ENCODE measurements around the gene SRXN1.
"Not testable (repeated sequence)": the region's sequence is repeated elsewhere in the genome, so short reads cannot be mapped to it uniquely, and the experiment has no call there.

SRXN1 gene

DNA sequence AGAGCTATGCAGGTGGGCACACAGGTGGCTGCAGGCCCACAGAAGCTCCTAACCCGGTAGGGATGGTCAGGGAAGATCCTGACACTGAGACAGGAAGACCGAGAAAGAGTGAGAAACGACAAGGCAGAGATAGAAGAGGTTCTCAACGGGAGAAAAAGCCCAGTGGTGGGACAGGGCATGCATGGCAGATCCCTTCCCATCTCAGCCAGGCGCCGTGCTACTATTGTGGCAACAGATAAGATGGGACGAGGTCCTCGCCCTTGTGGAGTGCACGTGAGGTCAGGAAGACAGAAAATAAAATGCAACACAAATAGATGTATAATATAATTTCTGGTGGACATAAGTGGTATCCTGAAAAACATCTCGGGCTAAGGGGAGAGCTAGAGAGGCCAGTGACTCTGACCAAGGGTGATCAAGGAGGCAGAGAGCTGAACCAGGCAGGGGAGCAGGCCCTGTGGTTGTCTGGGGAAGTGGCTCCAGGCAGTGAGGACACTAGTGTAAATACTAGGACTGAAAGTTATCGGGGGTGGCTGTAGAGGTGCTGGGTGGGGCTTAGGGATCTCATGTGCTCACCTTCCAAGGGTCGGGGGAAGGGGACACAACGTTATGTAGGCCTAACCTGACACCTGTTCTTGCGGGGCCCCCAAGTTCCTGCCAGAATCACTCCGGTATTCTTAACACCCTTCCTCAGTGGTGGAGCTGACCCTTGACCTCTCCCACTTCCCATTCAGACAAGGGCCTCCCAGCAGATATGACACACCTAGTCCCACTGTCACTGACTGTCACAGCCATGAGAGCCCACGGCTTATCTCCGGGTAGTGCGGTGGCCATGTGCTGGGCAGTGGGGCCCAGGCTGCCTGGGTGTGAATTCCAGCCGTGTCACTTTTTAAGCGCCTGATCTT, 1.0 kb downstream of the SRXN1 start:
- no peaks in the 10 kb centered on the region for H3K9me3 ChIP-seq (ENCODE audit: control insufficient read depth, low read depth, low read length)
- H3K9ac ChIP-seq (ENCODE audit: low read length) = peak overlapping the region; percentile 51
- peaks cover 19% of the 10 kb centered on the region for H3K4me1 ChIP-seq (ENCODE audit: control insufficient read depth, low read depth, low read length)
- no peak overlapping the region for H3K27ac ChIP-seq (ENCODE audit: low read length)
- peaks cover 11% of the 10 kb centered on the region for H3K27me3 ChIP-seq (ENCODE audit: control insufficient read depth, insufficient read depth, low read length)
- H3K36me3 ChIP-seq (ENCODE audit: control insufficient read depth, low read depth, low read length) = peaks cover 26% of the 10 kb centered on the region
- H3K4me3 ChIP-seq (ENCODE audit: low read length) = peak overlapping the region; percentile 72

DNA sequence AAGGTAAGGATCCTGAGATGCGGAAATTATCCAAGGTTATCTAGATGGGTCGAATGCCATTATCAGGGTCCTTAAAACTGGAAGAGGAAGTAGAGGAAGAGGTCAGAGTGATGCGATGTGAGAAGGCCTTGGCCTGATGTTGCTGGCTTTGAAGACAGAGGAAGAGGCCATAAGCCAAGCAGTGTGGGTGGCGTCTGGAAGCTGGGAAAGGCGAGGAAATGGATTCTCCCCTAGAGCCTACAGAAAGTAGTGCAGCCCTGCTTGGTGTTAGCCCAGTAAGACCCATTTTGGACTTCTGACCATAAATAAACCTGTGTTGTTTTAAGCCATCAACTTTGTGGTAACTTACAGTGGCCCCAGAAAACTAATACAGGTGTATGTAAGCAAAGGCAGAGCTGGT, 2.0 kb downstream of the SRXN1 start:
- Histone ChIP-seq H3K9me3 (ENCODE audit: control insufficient read depth, low read depth, low read length) (no peaks in the 10 kb centered on the region), H3K4me3 (ENCODE audit: low read length) (no peak overlapping the region), H3K27me3 (ENCODE audit: control insufficient read depth, insufficient read depth, low read length) (peaks cover 11% of the 10 kb centered on the region), H3K36me3 (ENCODE audit: control insufficient read depth, low read depth, low read length) (peaks cover 26% of the 10 kb centered on the region), H3K27ac (ENCODE audit: low read length) (no peak overlapping the region), H3K4me1 (ENCODE audit: control insufficient read depth, low read depth, low read length) (peaks cover 15% of the 10 kb centered on the region), H3K9ac (ENCODE audit: low read length) (no peak overlapping the region)

DNA sequence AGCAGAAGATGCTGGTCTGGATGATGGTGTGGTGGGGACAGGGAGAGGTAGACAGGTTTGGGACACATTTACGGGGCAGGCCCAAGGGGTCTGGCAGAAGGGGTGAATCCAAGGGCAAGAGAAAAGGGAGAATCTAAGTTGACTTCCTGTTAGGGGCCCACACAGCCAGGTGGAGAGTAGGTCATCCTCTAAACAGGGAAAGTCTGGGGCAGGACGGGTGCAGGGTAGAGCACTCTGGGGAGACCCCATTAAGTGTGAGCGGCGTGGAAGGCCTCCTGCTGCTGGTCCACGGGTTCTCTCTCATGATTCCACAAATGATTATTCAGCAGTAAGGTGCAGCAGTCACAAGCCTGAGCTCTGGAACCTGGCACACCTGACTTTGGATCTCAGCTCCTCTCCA, 2.7 kb downstream of the SRXN1 start:
- H3K9me3 ChIP-seq (ENCODE audit: control insufficient read depth, low read depth, low read length) = no peaks in the 10 kb centered on the region
- no peak overlapping the region for H3K27ac ChIP-seq (ENCODE audit: low read length)
- H3K4me1 ChIP-seq (ENCODE audit: control insufficient read depth, low read depth, low read length) = peaks cover 19% of the 10 kb centered on the region
- no peak overlapping the region for H3K4me3 ChIP-seq (ENCODE audit: low read length)
- H3K27me3 ChIP-seq (ENCODE audit: control insufficient read depth, insufficient read depth, low read length) = peaks cover 11% of the 10 kb centered on the region
- no peak overlapping the region for H3K9ac ChIP-seq (ENCODE audit: low read length)
- peaks cover 26% of the 10 kb centered on the region for H3K36me3 ChIP-seq (ENCODE audit: control insufficient read depth, low read depth, low read length)

DNA sequence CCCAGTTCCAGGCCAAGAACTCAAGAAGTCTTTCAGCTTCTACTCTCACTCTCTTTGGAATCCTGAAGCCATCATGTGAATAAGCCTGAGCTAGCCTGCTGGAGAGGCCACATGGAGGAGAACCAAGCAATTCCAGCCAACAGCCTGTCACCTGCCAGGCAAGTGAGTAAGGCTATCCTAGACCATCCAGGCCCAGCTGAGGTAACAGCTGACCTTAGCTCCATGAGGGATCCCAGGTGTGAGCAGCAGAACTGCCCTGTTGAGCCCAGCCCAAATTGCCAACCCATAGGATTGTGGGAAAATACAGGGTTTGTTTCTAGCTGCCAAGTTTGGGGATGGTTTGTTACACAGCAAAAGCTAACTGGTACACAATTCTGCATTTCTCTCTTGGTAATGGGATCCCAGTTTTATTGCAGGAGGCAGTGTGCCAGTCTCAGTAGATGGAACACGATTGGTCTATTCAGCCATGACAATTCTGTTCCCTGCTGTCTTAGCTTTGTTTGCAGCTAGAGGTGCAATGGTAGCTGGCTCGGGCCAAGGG, 5.5 kb downstream of the SRXN1 start:
- peaks cover 10% of the 10 kb centered on the region for H3K4me1 ChIP-seq (ENCODE audit: control insufficient read depth, low read depth, low read length)
- H3K9ac ChIP-seq (ENCODE audit: low read length) = no peak overlapping the region
- H3K4me3 ChIP-seq (ENCODE audit: low read length) = no peak overlapping the region
- H3K27ac ChIP-seq (ENCODE audit: low read length) = no peak overlapping the region
- peaks cover 26% of the 10 kb centered on the region for H3K36me3 ChIP-seq (ENCODE audit: control insufficient read depth, low read depth, low read length)
- no peaks in the 10 kb centered on the region for H3K9me3 ChIP-seq (ENCODE audit: control insufficient read depth, low read depth, low read length)
- H3K27me3 ChIP-seq (ENCODE audit: control insufficient read depth, insufficient read depth, low read length) = no peaks in the 10 kb centered on the region

DNA sequence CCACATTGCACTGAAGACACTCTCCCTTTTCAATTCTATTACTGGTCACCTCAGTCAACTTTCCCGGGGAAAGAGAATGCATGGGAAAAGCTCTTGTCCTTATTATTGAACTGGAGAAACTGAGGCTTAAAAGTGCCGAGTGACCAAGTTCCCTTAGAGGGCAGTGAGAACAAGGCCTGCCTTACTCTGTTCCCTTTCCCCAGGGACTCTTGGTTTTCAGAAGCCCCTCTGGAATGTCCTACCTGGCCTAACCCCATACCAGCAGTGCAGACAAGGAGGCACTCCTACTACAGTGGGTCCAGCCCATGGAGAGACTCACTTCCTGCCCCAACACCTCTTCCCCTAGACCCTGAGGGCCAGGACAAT, 6.1 kb downstream of the SRXN1 start:
- H3K9me3 ChIP-seq (ENCODE audit: control insufficient read depth, low read depth, low read length) = no peaks in the 10 kb centered on the region
- H3K4me3 ChIP-seq (ENCODE audit: low read length) = no peak overlapping the region
- H3K36me3 ChIP-seq (ENCODE audit: control insufficient read depth, low read depth, low read length) = peaks cover 26% of the 10 kb centered on the region
- peaks cover 4% of the 10 kb centered on the region for H3K4me1 ChIP-seq (ENCODE audit: control insufficient read depth, low read depth, low read length)
- H3K9ac ChIP-seq (ENCODE audit: low read length) = no peak overlapping the region
- no peak overlapping the region for H3K27ac ChIP-seq (ENCODE audit: low read length)
- H3K27me3 ChIP-seq (ENCODE audit: control insufficient read depth, insufficient read depth, low read length) = no peaks in the 10 kb centered on the region

DNA sequence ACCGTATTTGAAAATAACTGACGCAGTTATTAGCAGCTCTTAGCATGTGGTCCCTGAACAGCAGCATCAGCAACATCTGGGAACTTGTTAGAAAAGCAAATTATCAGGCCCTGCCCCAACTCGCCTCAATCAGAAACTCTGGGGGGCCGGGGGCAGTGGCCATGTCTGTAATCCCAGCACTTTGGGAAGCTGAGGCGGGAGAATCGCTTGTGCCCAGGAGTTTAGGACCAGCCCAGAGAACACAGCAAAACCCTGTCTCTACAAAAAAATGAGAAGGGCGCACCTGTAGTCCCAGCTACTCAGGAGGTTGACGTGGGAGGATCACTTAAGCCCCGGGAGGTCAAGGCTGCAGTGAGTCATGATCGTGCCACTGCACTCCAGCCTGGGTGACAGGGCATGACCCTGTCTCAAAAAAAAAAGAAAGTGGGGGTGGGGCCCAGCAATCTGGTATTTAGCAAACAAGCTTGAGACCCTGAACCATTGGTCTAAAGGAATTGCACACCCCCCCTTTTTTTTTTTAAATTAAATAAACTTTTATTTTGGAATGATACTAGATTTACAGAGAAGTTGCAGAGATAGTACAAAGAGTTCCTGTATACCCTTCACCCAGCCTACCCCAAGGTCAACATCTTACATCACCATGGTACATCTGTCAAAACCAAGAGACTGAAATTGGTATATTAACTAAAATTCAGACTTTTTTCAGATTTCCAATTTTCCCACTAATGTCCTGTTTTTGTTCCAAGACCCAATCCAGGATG, 6.7 kb downstream of the SRXN1 start:
- Histone ChIP-seq H3K4me3 (ENCODE audit: low read length) (no peak overlapping the region), H3K27me3 (ENCODE audit: control insufficient read depth, insufficient read depth, low read length) (no peaks in the 10 kb centered on the region), H3K4me1 (ENCODE audit: control insufficient read depth, low read depth, low read length) (peaks cover 4% of the 10 kb centered on the region), H3K27ac (ENCODE audit: low read length) (no peak overlapping the region), H3K9ac (ENCODE audit: low read length) (no peak overlapping the region), H3K36me3 (ENCODE audit: control insufficient read depth, low read depth, low read length) (peaks cover 26% of the 10 kb centered on the region), H3K9me3 (ENCODE audit: control insufficient read depth, low read depth, low read length) (no peaks in the 10 kb centered on the region)

DNA sequence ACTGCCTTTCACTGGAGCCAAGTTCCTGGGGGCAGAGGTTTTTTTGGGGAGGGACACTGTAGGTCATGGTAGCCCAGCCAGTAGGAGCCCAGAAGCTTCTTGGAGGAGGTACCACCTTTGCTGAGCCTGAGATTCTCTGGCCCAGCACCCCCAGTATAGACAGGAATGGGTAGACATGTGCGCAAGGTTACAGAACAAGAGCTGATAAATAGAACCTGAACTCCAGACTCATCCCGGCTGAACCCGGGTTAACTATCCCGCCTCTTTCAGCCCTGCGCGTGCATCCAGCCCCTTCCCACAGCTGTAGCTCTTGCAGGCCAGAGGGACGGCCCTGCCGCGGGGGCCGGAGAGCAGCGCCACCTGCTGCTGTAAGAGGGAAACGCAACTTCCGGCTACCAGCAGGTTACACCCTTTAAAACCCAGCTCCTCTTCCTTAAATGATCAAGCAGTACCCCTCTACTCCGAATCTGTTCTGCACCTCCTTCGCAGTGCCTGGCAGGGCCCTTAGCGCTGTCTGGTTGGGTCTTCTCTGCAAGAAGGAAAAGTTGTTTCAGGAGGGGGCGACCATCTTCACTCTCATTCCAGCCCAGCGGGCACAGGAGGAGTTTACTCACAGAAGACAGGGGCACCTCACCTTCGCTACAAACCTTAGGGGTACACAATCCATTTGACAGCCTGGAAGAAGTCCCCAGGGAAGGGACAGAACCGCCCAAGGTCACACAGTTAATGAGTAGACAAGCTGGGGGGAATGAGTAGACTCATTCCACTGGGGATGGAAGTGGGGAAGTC, 7.5 kb downstream of the SRXN1 start:
- H3K9ac ChIP-seq (ENCODE audit: low read length) = no peak overlapping the region
- no peak overlapping the region for H3K4me3 ChIP-seq (ENCODE audit: low read length)
- H3K27ac ChIP-seq (ENCODE audit: low read length) = no peak overlapping the region

DNA sequence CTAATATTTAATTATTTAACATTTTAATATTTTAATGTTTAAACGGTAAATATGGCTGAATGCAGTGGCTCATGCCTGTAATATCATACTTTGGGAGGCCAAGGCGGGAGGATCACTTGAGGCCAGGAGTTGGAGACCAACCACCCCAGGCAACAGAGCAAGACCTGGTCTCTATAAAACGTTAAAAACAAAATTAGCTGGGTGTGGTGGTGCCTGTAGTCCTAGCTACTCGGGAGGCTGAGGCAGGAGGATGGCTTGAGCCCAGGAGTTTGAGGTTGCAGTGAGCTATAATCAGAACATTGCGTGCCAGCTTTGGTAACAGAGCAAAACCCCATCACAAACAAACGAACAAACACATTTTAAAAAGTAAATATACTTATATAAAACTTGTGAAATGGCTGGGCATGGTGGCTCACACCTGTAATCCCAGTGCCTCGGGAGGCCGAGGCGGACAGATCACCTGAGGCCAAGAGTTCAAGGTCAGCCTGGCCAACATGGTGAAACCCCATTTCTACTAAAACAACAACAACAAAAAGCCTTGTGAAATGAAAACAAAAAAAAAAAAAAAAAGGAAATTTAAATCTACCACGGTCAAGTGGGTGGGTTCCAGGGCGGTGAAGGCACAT, 8.2 kb downstream of the SRXN1 start:
- H3K36me3 ChIP-seq (ENCODE audit: control insufficient read depth, low read depth, low read length) = peaks cover 21% of the 10 kb centered on the region
- H3K27ac ChIP-seq (ENCODE audit: low read length) = no peak overlapping the region
- no peaks in the 10 kb centered on the region for H3K27me3 ChIP-seq (ENCODE audit: control insufficient read depth, insufficient read depth, low read length)
- H3K9me3 ChIP-seq (ENCODE audit: control insufficient read depth, low read depth, low read length) = no peaks in the 10 kb centered on the region
- peaks cover 4% of the 10 kb centered on the region for H3K4me1 ChIP-seq (ENCODE audit: control insufficient read depth, low read depth, low read length)
- no peak overlapping the region for H3K4me3 ChIP-seq (ENCODE audit: low read length)
- H3K9ac ChIP-seq (ENCODE audit: low read length) = no peak overlapping the region

More for the DNA sequence above, 7.5 kb downstream of the SRXN1 start:
- H3K4me1 ChIP-seq (ENCODE audit: control insufficient read depth, low read depth, low read length) = peaks cover 4% of the 10 kb centered on the region
- H3K9me3 ChIP-seq (ENCODE audit: control insufficient read depth, low read depth, low read length) = no peaks in the 10 kb centered on the region
- H3K27me3 ChIP-seq (ENCODE audit: control insufficient read depth, insufficient read depth, low read length) = no peaks in the 10 kb centered on the region
- H3K36me3 ChIP-seq (ENCODE audit: control insufficient read depth, low read depth, low read length) = peaks cover 26% of the 10 kb centered on the region

DNA sequence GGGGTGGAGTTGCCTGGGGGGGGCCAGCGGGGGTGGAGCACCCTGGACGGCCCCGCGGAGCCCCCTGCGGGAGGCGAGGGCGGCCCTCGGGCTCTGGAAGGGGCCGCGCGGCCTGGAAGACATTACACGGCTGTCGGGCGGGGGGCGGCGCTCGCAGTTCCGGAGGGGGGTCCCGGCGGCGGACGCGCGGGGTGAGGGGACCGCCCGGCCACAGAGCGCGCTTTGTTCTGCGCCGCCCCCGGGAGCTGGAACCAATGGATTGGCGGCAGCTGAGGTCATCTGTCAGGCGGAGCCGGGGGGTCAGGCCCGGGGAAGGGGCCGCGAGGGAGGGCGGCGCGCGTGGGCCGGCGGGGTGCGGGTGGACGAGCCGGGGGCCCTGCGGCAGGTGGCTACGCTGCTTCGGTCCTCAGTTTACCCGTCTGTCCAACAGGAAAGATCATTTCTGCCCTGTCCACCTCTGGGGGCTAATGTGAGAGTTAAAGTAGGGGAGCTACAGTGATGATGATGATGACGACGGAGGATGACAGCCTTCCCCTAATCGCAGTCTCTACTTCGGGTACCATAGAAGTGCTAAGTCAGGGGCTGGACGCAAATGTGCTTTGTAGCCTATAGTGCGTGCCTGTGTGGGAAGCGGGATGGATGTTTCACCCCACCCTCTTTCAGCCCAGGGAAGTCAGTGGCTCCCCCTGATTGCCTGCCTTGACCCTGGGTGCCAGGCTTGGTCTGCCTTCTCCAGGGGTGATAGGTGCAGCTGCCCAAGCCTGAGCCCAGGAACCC, 10.4 kb downstream of the SRXN1 start:
- Histone ChIP-seq H3K9ac (ENCODE audit: low read length) (no peak overlapping the region), H3K4me3 (ENCODE audit: low read length) (no peak overlapping the region), H3K27me3 (ENCODE audit: control insufficient read depth, insufficient read depth, low read length) (no peaks in the 10 kb centered on the region), H3K9me3 (ENCODE audit: control insufficient read depth, low read depth, low read length) (no peaks in the 10 kb centered on the region), H3K27ac (ENCODE audit: low read length) (no peak overlapping the region), H3K36me3 (ENCODE audit: control insufficient read depth, low read depth, low read length) (peaks cover 5% of the 10 kb centered on the region), H3K4me1 (ENCODE audit: control insufficient read depth, low read depth, low read length) (peaks cover 4% of the 10 kb centered on the region)

DNA sequence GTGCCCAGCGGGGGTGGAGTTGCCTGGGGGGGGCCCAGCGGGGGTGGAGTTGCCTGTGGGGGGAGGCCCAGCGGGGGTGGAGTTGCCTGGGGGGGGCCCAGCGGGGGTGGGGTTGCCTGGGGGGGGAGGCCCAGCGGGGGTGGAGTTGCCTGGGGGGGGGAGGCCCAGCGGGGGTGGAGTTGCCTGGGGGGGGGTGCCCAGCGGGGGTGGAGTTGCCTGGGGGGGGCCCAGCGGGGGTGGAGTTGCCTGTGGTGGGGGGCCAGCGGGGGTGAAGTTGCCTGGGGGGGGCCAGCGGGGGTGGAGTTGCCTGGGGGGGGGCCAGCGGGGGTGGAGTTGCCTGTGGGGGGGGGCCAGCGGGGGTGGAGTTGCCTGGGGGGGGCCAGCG, 11.0 kb downstream of the SRXN1 start:
- H3K9ac ChIP-seq (ENCODE audit: low read length); H3K4me3 ChIP-seq (ENCODE audit: low read length); H3K27ac ChIP-seq (ENCODE audit: low read length): not testable (repeated sequence)

More for the DNA sequence above, 11.0 kb downstream of the SRXN1 start:
- not testable (repeated sequence) for H3K4me1 ChIP-seq (ENCODE audit: control insufficient read depth, low read depth, low read length); H3K9me3 ChIP-seq (ENCODE audit: control insufficient read depth, low read depth, low read length); H3K27me3 ChIP-seq (ENCODE audit: control insufficient read depth, insufficient read depth, low read length); H3K36me3 ChIP-seq (ENCODE audit: control insufficient read depth, low read depth, low read length)
